ENCODE results near the gene ALAS1. TPM values are rescaled to one million over a fixed set of nuclear protein-coding genes. Genes with fewer than 3 reads are reported as not detected.
A peak's percentile ranks its signal among the peaks of the same experiment; 100 is the strongest.

ALAS1 gene
- total and polyA plus RNA-seq, 4 donors: 38.7 to 85.1 (median 57.2) TPM

GRCh38 chr3:52196977-52197376, 983 bp upstream of the ALAS1 start:
- DNase-seq (peak in 1 of 3 donors; percentile 47), ATAC-seq (ENCODE audit: insufficient read depth, low FRiP score) (no peak)
- H3K27me3 ChIP-seq (ENCODE audit: control insufficient read depth in 3 of 3, insufficient read depth in 3 of 3, low read length in 2 of 3): no peaks in the 10 kb centered on the region
- H3K9me3 ChIP-seq (ENCODE audit: control insufficient read depth in 4 of 4, insufficient read depth in 3 of 4, low read length in 3 of 4): no peaks in the 10 kb centered on the region
- no peak overlapping the region for H3K9ac ChIP-seq (ENCODE audit: insufficient read depth in 1 of 2, low read length in 2 of 2)
- H3K4me1 ChIP-seq (ENCODE audit: control insufficient read depth in 5 of 5, insufficient read depth in 5 of 5, low read length in 5 of 5): peaks cover 12 to 64% (median 39%) of the 10 kb centered on the region in 5 donors
- H3K4me3 ChIP-seq: no peak overlapping the region
- WGBS, 2 donors: 40 to 62% methylated on average over 3 of the region's 3 CpGs
- peaks cover 0 to 12% (median 6%) of the 10 kb centered on the region in 4 donors for H3K36me3 ChIP-seq (ENCODE audit: control insufficient read depth in 4 of 4, insufficient read depth in 4 of 4, low read length in 4 of 4)
- TF ChIP-seq, protein P1, sequence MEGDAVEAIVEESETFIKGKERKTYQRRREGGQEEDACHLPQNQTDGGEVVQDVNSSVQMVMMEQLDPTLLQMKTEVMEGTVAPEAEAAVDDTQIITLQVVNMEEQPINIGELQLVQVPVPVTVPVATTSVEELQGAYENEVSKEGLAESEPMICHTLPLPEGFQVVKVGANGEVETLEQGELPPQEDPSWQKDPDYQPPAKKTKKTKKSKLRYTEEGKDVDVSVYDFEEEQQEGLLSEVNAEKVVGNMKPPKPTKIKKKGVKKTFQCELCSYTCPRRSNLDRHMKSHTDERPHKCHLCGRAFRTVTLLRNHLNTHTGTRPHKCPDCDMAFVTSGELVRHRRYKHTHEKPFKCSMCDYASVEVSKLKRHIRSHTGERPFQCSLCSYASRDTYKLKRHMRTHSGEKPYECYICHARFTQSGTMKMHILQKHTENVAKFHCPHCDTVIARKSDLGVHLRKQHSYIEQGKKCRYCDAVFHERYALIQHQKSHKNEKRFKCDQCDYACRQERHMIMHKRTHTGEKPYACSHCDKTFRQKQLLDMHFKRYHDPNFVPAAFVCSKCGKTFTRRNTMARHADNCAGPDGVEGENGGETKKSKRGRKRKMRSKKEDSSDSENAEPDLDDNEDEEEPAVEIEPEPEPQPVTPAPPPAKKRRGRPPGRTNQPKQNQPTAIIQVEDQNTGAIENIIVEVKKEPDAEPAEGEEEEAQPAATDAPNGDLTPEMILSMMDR (IDR thresholded peaks at IDR 0.05; ENCODE audit: control extremely low read depth, extremely low read depth): no peak
- H3K27ac ChIP-seq (ENCODE audit: low read depth in 1 of 2, low read length in 1 of 2): peak overlapping the region in 1 of 2 donors; percentile 90

GRCh38 chr3:52197499-52197841, 490 bp upstream of the ALAS1 start:
- no peak for DNase-seq
- H3K4me3 ChIP-seq: no peak overlapping the region
- H3K4me1 ChIP-seq (ENCODE audit: control insufficient read depth in 5 of 5, insufficient read depth in 5 of 5, low read length in 5 of 5): peaks cover 12 to 63% (median 39%) of the 10 kb centered on the region in 5 donors
- no peaks in the 10 kb centered on the region for H3K9me3 ChIP-seq (ENCODE audit: control insufficient read depth in 4 of 4, insufficient read depth in 3 of 4, low read length in 3 of 4)
- H3K27me3 ChIP-seq (ENCODE audit: control insufficient read depth in 3 of 3, insufficient read depth in 3 of 3, low read length in 2 of 3): no peaks in the 10 kb centered on the region
- peaks cover 0 to 15% (median 10%) of the 10 kb centered on the region in 4 donors for H3K36me3 ChIP-seq (ENCODE audit: control insufficient read depth in 4 of 4, insufficient read depth in 4 of 4, low read length in 4 of 4)
- 33 to 47% methylated on average over 10 of the region's 10 CpGs for WGBS, 2 donors
- no peak overlapping the region for H3K9ac ChIP-seq (ENCODE audit: insufficient read depth in 1 of 2, low read length in 2 of 2)
- H3K27ac ChIP-seq (ENCODE audit: low read depth in 1 of 2, low read length in 1 of 2): peak overlapping the region; percentile 46 to 90
- no peak for ATAC-seq (ENCODE audit: insufficient read depth, low FRiP score)
- TF ChIP-seq, protein P1 (IDR thresholded peaks at IDR 0.05; ENCODE audit: control extremely low read depth, extremely low read depth): no peak

DNA sequence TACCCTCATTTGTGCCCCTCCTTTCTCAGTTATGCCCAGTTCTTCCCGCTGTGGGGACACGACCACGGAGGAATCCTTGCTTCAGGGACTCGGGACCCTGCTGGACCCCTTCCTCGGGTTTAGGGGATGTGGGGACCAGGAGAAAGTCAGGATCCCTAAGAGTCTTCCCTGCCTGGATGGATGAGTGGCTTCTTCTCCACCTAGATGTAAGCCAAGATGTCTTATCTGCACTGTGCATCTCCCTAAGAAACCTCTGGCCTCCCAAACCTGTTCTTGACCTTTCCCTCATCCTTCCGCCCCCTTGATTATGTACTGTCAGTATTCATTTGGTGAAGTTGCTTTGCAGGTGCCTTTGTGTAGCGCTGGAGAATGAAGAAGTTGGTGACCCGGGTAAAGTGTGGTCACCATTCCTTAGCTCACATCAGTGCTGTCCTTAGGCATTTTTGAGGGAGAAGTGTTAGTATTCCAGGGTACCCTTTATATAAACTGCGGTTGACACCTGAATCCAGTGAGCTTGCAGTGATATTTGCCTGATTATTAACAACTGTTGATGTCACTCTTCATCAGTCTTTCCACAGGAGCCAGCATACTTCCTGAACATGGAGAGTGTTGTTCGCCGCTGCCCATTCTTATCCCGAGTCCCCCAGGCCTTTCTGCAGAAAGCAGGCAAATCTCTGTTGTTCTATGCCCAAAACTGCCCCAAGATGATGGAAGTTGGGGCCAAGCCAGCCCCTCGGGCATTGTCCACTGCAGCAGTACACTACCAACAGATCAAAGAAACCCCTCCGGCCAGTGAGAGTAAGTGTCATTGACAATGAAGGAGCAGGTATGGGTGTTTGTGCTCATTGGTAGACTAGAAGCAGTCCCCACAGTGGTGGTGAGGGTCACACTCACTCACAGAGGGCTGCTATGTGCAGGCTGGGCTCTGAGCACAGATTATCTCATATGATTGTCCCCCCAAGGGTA, 966 bp downstream of the ALAS1 start:
- 29 to 33% methylated on average over 14 of the region's 14 CpGs for WGBS, 2 donors
- peaks cover 13 to 28% (median 19%) of the 10 kb centered on the region in 4 donors for H3K36me3 ChIP-seq (ENCODE audit: control insufficient read depth in 4 of 4, insufficient read depth in 4 of 4, low read length in 4 of 4)
- ATAC-seq (ENCODE audit: insufficient read depth, low FRiP score) (no peak), DNase-seq (no peak)
- peak overlapping the region; percentile 91 for H3K4me3 ChIP-seq
- H3K9ac ChIP-seq (ENCODE audit: insufficient read depth in 1 of 2, low read length in 2 of 2): peak overlapping the region; percentile 45 to 85
- peaks cover 12 to 51% (median 33%) of the 10 kb centered on the region in 5 donors for H3K4me1 ChIP-seq (ENCODE audit: control insufficient read depth in 5 of 5, insufficient read depth in 5 of 5, low read length in 5 of 5)
- H3K27me3 ChIP-seq (ENCODE audit: control insufficient read depth in 3 of 3, insufficient read depth in 3 of 3, low read length in 2 of 3): no peaks in the 10 kb centered on the region
- H3K9me3 ChIP-seq (ENCODE audit: control insufficient read depth in 4 of 4, insufficient read depth in 3 of 4, low read length in 3 of 4): no peaks in the 10 kb centered on the region
- TF ChIP-seq, protein P1 (IDR thresholded peaks at IDR 0.05; ENCODE audit: control extremely low read depth, extremely low read depth): no peak
- H3K27ac ChIP-seq (ENCODE audit: low read depth in 1 of 2, low read length in 1 of 2): peak overlapping the region; percentile 86 to 90

Measured in lung (tissue), 12 donors.